NCI-H1694 treated with DMSO at 0.1 percent for 48 hours (cell line): Measurements from ENCODE around the gene OR13F1.
A peak's percentile ranks its signal among the peaks of the same experiment; 100 is the strongest.
"Not testable (repeated sequence)": the region's sequence is repeated elsewhere in the genome, so short reads cannot be mapped to it uniquely, and the experiment has no call there.

Experiments
- DNase-seq: peaks from one replicate; lab custom pipeline; 2025; lab: John Stamatoyannopoulos, UW

Gene OR13F1

GRCh38 chr9:104503963-104504362 lies at the start of gene OR13F1:
TSS of gene OR13F1 (plus strand) at chr9:104504263. CDS start at chr9:104504263, 0 bp downstream.
- no peak for DNase-seq

- DNase-seq: no peak
Observed at GRCh38 chr9:104456831-104457230, 47.2 kb upstream of the OR13F1 start.

GRCh38 chr9:104463864-104464263 lies 40.2 kb upstream of the OR13F1 start:
- DNase-seq: no peak

- no peak for DNase-seq
Observed at GRCh38 chr9:104468261-104468660, 35.8 kb upstream of the OR13F1 start.

GRCh38 chr9:104482921-104483570 lies 21.0 kb upstream of the OR13F1 start:
- DNase-seq: no peak

GRCh38 chr9:104485014-104485413 lies 19.0 kb upstream of the OR13F1 start:
- DNase-seq: no peak

GRCh38 chr9:104494808-104495207 lies 9.3 kb upstream of the OR13F1 start:
- DNase-seq: peak; percentile 33

GRCh38 chr9:104503440-104503839 lies 623 bp upstream of the OR13F1 start:
- no peak for DNase-seq

- no peak for DNase-seq
Observed at GRCh38 chr9:104506565-104506964, 2.5 kb downstream of the OR13F1 start.

GRCh38 chr9:104514901-104515300 lies 10.8 kb downstream of the OR13F1 start:
- no peak for DNase-seq

GRCh38 chr9:104520241-104520640 lies 16.2 kb downstream of the OR13F1 start:
- not testable (repeated sequence) for DNase-seq

GRCh38 chr9:104527109-104527508 lies 23.0 kb downstream of the OR13F1 start, which contains the start of gene OR13C4:
TSS of gene OR13C4 (minus strand) at chr9:104527209. CDS start at chr9:104527209, 0 bp downstream.
- DNase-seq: no peak

GRCh38 chr9:104536756-104537155 lies 32.7 kb downstream of the OR13F1 start, which contains the start of gene OR13C3:
TSS of gene OR13C3 (minus strand) at chr9:104536856. CDS start at chr9:104536723, 133 bp downstream.
- no peak for DNase-seq

GRCh38 chr9:104539275-104539674 lies 35.2 kb downstream of the OR13F1 start:
- DNase-seq: no peak

- no peak for DNase-seq
Observed at GRCh38 chr9:104544644-104545043, 40.6 kb downstream of the OR13F1 start.

- no peak for DNase-seq
Observed at GRCh38 chr9:104553261-104553660, 49.2 kb downstream of the OR13F1 start.
